HL-60 (cell line): ENCODE results near the gene UMPS.

Experiments
- DNase-seq, 2 experiments: peaks; one replicate each; pipeline ENCODE4 v3.0.0-alpha.2; 2010 to 2020; ENCODE audit warnings: low read depth in 1 of 2, low spot score in 1 of 2
- H3K27ac ChIP-seq: fragments of 250-450 bp; sonication (Bioruptor Pico); replicated peaks from 2 replicates; pipeline ENCODE4 v1.5.1; 2020; ENCODE audit warnings: mild to moderate bottlenecking, moderate library complexity
- H3K27me3 ChIP-seq: fragments of 250-450 bp; sonication (Bioruptor Pico); 2 replicates; pipeline ENCODE4 v1.5.1; 2021; ENCODE audit warnings: mild to moderate bottlenecking, moderate library complexity; ENCODE audit not compliant: insufficient read depth, poor library complexity, severe bottlenecking
- H3K4me3 ChIP-seq: replicated peaks from 2 replicates; pipeline ENCODE4 v1.5.1; 2011; ENCODE audit warnings: mild to moderate bottlenecking, control low read depth, low read length; ENCODE audit not compliant: insufficient read depth
- GABPA ChIP-seq: IDR thresholded peaks from 2 replicates; pipeline ENCODE4 v1.6.1; 2012; ENCODE audit warnings: low read depth
- POLR2AphosphoS5 ChIP-seq: IDR thresholded peaks from 2 replicates; pipeline ENCODE4 v1.6.1; 2012; ENCODE audit warnings: low read depth
- SPI1 ChIP-seq: IDR thresholded peaks from 2 replicates; pipeline ENCODE4 v1.6.1; 2012; ENCODE audit warnings: low read depth, mild to moderate bottlenecking, borderline replicate concordance
- TF ChIP-seq, protein P1 (sequence below): IDR thresholded peaks from 2 replicates; pipeline ENCODE4 v1.6.1; 2012; ENCODE audit warnings: low read depth; ENCODE audit not compliant: insufficient replicate concordance
- TF ChIP-seq, protein P2 (sequence below): IDR thresholded peaks from one replicate; pipeline ENCODE4 v1.5.1; 2011; ENCODE audit warnings: low read length, control low read depth, inconsistent platforms; ENCODE audit not compliant: insufficient read depth

UMPS gene

DNA sequence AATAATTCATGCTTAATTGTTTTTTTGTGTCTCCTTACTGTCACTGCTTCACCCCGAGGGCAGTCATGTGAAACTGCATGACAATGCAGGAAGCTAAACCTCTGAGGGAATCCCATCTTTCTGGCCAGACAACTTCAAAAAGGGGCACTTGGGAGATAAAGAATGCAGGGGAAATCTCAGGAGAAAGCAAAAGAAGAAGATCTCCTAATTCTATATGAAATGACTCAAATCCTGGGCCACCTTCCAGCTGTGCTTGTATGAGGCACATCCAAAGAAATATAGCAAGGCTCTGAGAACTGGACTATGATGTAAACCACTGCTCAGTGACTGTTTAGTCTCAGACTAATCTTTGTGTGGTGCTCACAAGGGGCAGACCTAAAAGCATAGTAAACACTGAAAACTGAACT, 22.6 kb upstream of the UMPS start:
- H3K27ac ChIP-seq = no peak overlapping the region
- no peak for TF ChIP-seq POLR2AphosphoS5
- TF ChIP-seq GABPA = no peak
- TF ChIP-seq, protein P1, sequence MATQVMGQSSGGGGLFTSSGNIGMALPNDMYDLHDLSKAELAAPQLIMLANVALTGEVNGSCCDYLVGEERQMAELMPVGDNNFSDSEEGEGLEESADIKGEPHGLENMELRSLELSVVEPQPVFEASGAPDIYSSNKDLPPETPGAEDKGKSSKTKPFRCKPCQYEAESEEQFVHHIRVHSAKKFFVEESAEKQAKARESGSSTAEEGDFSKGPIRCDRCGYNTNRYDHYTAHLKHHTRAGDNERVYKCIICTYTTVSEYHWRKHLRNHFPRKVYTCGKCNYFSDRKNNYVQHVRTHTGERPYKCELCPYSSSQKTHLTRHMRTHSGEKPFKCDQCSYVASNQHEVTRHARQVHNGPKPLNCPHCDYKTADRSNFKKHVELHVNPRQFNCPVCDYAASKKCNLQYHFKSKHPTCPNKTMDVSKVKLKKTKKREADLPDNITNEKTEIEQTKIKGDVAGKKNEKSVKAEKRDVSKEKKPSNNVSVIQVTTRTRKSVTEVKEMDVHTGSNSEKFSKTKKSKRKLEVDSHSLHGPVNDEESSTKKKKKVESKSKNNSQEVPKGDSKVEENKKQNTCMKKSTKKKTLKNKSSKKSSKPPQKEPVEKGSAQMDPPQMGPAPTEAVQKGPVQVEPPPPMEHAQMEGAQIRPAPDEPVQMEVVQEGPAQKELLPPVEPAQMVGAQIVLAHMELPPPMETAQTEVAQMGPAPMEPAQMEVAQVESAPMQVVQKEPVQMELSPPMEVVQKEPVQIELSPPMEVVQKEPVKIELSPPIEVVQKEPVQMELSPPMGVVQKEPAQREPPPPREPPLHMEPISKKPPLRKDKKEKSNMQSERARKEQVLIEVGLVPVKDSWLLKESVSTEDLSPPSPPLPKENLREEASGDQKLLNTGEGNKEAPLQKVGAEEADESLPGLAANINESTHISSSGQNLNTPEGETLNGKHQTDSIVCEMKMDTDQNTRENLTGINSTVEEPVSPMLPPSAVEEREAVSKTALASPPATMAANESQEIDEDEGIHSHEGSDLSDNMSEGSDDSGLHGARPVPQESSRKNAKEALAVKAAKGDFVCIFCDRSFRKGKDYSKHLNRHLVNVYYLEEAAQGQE = no peak
- no peak for TF ChIP-seq SPI1
- TF ChIP-seq, protein P2, sequence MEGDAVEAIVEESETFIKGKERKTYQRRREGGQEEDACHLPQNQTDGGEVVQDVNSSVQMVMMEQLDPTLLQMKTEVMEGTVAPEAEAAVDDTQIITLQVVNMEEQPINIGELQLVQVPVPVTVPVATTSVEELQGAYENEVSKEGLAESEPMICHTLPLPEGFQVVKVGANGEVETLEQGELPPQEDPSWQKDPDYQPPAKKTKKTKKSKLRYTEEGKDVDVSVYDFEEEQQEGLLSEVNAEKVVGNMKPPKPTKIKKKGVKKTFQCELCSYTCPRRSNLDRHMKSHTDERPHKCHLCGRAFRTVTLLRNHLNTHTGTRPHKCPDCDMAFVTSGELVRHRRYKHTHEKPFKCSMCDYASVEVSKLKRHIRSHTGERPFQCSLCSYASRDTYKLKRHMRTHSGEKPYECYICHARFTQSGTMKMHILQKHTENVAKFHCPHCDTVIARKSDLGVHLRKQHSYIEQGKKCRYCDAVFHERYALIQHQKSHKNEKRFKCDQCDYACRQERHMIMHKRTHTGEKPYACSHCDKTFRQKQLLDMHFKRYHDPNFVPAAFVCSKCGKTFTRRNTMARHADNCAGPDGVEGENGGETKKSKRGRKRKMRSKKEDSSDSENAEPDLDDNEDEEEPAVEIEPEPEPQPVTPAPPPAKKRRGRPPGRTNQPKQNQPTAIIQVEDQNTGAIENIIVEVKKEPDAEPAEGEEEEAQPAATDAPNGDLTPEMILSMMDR = no peak

DNA sequence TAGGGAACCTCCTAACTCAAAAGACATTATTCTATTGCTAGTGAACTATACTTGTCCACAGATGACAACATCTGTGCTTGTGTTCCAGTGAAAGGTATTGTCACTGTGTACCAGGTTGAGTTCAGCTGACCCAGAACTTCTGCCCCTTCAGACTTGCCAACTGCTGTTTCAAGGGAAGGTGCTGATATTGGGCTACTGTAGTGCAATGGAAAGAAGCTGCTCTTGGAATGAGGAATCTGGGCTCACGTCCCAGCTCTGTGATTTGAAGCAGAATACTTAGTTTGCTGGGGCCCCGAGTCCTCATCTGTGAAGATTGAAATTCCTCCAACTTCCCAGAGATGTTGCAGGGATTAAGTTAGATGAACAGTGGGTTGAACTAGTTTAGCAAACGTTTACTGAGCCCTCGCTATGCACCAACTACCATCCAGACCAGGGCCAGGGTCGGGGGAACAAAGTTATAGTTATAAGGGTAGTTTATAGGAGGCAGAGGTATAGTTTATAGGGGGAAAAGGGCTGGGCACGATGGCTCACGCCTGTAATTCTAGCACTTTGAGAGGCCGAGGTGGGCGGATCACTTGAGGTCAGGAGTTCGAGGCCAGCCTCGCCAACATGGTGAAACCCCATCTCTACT, 15.9 kb upstream of the UMPS start:
- H3K27me3 ChIP-seq = no peaks in the 10 kb centered on the region
- TF ChIP-seq, protein P2 = no peak
- TF ChIP-seq POLR2AphosphoS5 (no peak), SPI1 (no peak), GABPA (no peak)
- TF ChIP-seq, protein P1 = no peak
- no peak overlapping the region for H3K4me3 ChIP-seq
- no peak overlapping the region for H3K27ac ChIP-seq
- no peak for DNase-seq

More for the DNA sequence above, 22.6 kb upstream of the UMPS start:
- H3K4me3 ChIP-seq = no peak overlapping the region
- no peak for DNase-seq
- no peaks in the 10 kb centered on the region for H3K27me3 ChIP-seq

DNA sequence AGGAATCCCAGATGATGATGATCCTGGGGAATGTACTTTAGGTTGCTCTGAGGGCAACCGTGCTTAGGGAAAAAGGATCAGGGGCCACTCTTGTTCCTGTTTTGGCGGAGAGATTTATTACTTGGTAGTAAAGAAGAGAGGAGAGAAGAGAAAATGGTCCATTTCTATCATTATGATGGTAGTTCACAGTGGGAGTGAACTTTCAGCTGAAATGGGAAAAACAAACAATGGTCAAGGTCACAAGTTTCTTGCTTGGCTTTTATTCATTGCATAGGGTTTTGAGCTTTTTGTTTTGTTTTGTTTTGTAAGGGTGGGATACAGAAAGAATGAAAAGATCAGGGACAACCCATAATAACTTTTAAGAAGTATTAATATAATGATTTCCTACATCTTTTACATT, 7.7 kb upstream of the UMPS start:
- TF ChIP-seq, protein P2 = no peak
- TF ChIP-seq POLR2AphosphoS5 (no peak), GABPA (no peak), SPI1 (no peak)
- TF ChIP-seq, protein P1 = no peak
- H3K27me3 ChIP-seq = peaks cover 15% of the 10 kb centered on the region
- no peak overlapping the region for H3K27ac ChIP-seq
- DNase-seq = no peak
- no peak overlapping the region for H3K4me3 ChIP-seq
